HG03520 (cell line): ENCODE results near the gene ALOX5AP.

Experiments used
- ATAC-seq: cut with Tn5 transposase; IDR thresholded peaks from one replicate; pipeline ENCODE4 v1.9.1; 2021; ENCODE audit warnings: mild to moderate bottlenecking, moderate library complexity; ENCODE audit not compliant: unreplicated experiment

ALOX5AP gene

GRCh38 chr13:30735025-30735871, at the start of gene ALOX5AP:
Gene ALOX5AP, plus strand, starts transcription at chr13:30735543. Its CDS starts 63 bp downstream, at chr13:30735606.
- ATAC-seq = peak; percentile 70

GRCh38 chr13:30685987-30686386, 49.4 kb upstream of the ALOX5AP start:
- ATAC-seq = no peak

GRCh38 chr13:30687601-30688000, 47.7 kb upstream of the ALOX5AP start:
- no peak for ATAC-seq

GRCh38 chr13:30689752-30690151, 45.6 kb upstream of the ALOX5AP start:
- ATAC-seq = no peak

GRCh38 chr13:30690282-30691188, 44.8 kb upstream of the ALOX5AP start:
- ATAC-seq = peak; percentile 64

- no peak for ATAC-seq
These were observed 43.2 kb upstream of the ALOX5AP start for GRCh38 chr13:30692113-30692512.

GRCh38 chr13:30696278-30697176, 38.8 kb upstream of the ALOX5AP start:
- ATAC-seq = no peak

GRCh38 chr13:30697177-30697953, 38.0 kb upstream of the ALOX5AP start:
- ATAC-seq = no peak

- ATAC-seq = no peak
These were observed 37.3 kb upstream of the ALOX5AP start for GRCh38 chr13:30697996-30698401.

- no peak for ATAC-seq
These were observed 36.8 kb upstream of the ALOX5AP start for GRCh38 chr13:30698488-30699005.

- no peak for ATAC-seq
These were observed 35.0 kb upstream of the ALOX5AP start for GRCh38 chr13:30700364-30700763.

- ATAC-seq = no peak
These were observed 33.3 kb upstream of the ALOX5AP start for GRCh38 chr13:30702006-30702405.

- no peak for ATAC-seq
These were observed 30.7 kb upstream of the ALOX5AP start for GRCh38 chr13:30704596-30704995.

- ATAC-seq = no peak
These were observed 29.7 kb upstream of the ALOX5AP start for GRCh38 chr13:30705680-30706079.

GRCh38 chr13:30708541-30708940, 26.8 kb upstream of the ALOX5AP start:
- no peak for ATAC-seq

GRCh38 chr13:30710442-30710841, 24.9 kb upstream of the ALOX5AP start:
- ATAC-seq = no peak

- ATAC-seq = no peak
These were observed 24.0 kb upstream of the ALOX5AP start for GRCh38 chr13:30711375-30711774.

- no peak for ATAC-seq
These were observed 23.5 kb upstream of the ALOX5AP start for GRCh38 chr13:30711837-30712236.
